G401 (cell line): ENCODE measurements around the gene RPS8. TPM values are rescaled to one million over a fixed set of nuclear protein-coding genes. Genes with fewer than 3 reads are reported as not detected.
"Not testable (repeated sequence)": the region's sequence is repeated elsewhere in the genome, so short reads cannot be mapped to it uniquely, and the experiment has no call there.

ENCODE experiments used
- DNase-seq: peaks from one replicate; pipeline ENCODE4 v3.0.0-alpha.2; 2015; ENCODE audit warnings: low spot score
- in situ Hi-C: cut with HindIII; loops from 2 replicates; pipeline ENCODE4 v1.10.0; 2016; ENCODE audit warnings: low sequenced_read_pairs, mixed read lengths
- total RNA-seq: library from RNA; depleted of rRNA; stranded (reverse); fragments of >200 nt; shearing (Covaris generic); gene quantifications from 2 replicates; pipeline ENCODE4 v1.2.3, GENCODE V29; 2014

RPS8 gene
- total RNA-seq, 1 experiment from 2014 or later: 3,222 TPM

- in situ Hi-C loops: no loop called here
- peak; percentile 99 for DNase-seq
These were observed 24.6 kb downstream of the RPS8 start, which contains the start of gene PLK3 for GRCh38 chr1:44799770-44800584. TSS of gene PLK3 (plus strand) at chr1:44800377. CDS start at chr1:44800464, 87 bp downstream.

- in situ Hi-C loops: no loop called here
- DNase-seq: no peak
These were observed 26.4 kb downstream of the RPS8 start for GRCh38 chr1:44801491-44802305.

GRCh38 chr1:44802306-44803061 lies 27.1 kb downstream of the RPS8 start:
- no peak for DNase-seq
- in situ Hi-C loops: no loop called here

GRCh38 chr1:44803062-44803311 lies 27.6 kb downstream of the RPS8 start:
- no peak for DNase-seq
- in situ Hi-C loops: no loop called here

- in situ Hi-C loops: no loop called here
- no peak for DNase-seq
These were observed 28.2 kb downstream of the RPS8 start for GRCh38 chr1:44803312-44804095.

GRCh38 chr1:44805311-44806024 lies 30.1 kb downstream of the RPS8 start:
- no peak for DNase-seq

GRCh38 chr1:44806025-44806703 lies 30.8 kb downstream of the RPS8 start:
- in situ Hi-C loops: no loop called here
- no peak for DNase-seq

More at GRCh38 chr1:44805311-44806024, 30.1 kb downstream of the RPS8 start:
- in situ Hi-C loops: no loop called here

- no peak for DNase-seq
- in situ Hi-C loops: no loop called here
These were observed 31.5 kb downstream of the RPS8 start, which contains the start of gene DYNLT4 for GRCh38 chr1:44806704-44807363. TSS of gene DYNLT4 (minus strand) at chr1:44807351. CDS start at chr1:44806668, 683 bp downstream.

GRCh38 chr1:44807364-44808062 lies 32.2 kb downstream of the RPS8 start:
- in situ Hi-C loops: no loop called here
- DNase-seq: peak; percentile 67

GRCh38 chr1:44808063-44808937 lies 33.0 kb downstream of the RPS8 start, which contains the start of gene BTBD19:
TSS of gene BTBD19 (plus strand) at chr1:44808523. CDS start at chr1:44808821, 298 bp downstream.
- in situ Hi-C loops: no loop called here
- DNase-seq: peak; percentile 72

GRCh38 chr1:44808938-44809917 lies 33.9 kb downstream of the RPS8 start:
- in situ Hi-C loops: no loop called here
- DNase-seq: no peak

GRCh38 chr1:44810101-44810761 lies 34.9 kb downstream of the RPS8 start:
- no peak for DNase-seq
- in situ Hi-C loops: no loop called here

- DNase-seq, in situ Hi-C loops: not testable (repeated sequence)
These were observed 35.4 kb downstream of the RPS8 start for GRCh38 chr1:44810762-44811105.

GRCh38 chr1:44811234-44811633 lies 35.9 kb downstream of the RPS8 start:
- DNase-seq: no peak
- in situ Hi-C loops: no loop called here
